Measurements from ENCODE around the gene CACNG6. TPM values are rescaled to one million over a fixed set of nuclear protein-coding genes. Genes with fewer than 3 reads are reported as not detected.

CACNG6 gene
- total and polyA plus RNA-seq, 2 of the 13 experiments (the other 11 are each of a cell fraction or from before 2014, with no cell fraction given) = not detected

- Histone ChIP-seq H3K9ac (ENCODE audit: insufficient read depth, low read depth, low read length) (no peak overlapping the region), H3K4me1 (ENCODE audit: insufficient read depth, low read length) (no peaks in the 10 kb centered on the region), H3K79me2 (ENCODE audit: insufficient read depth, low read length) (no peaks in the 10 kb centered on the region), H2AFZ (ENCODE audit: low read length) (no peak overlapping the region), H4K20me1 (ENCODE audit: insufficient read depth, low read length) (no peaks in the 10 kb centered on the region), H3K4me3 (replicated peaks in 1 of 3; ENCODE audit: insufficient read depth in 1 of 3, low read depth in 2 of 3, low read length in 3 of 3) (no peak overlapping the region), H3K9me3 (ENCODE audit: low read length) (no peaks in the 10 kb centered on the region), H3K27me3 (ENCODE audit: control insufficient read depth in 1 of 2, insufficient read depth in 2 of 2, low read length in 2 of 2) (peaks cover 6 to 12% of the 10 kb centered on the region in 2 experiments; a peak in 3 of 5 replicates), H3K36me3 (replicated peaks in 1 of 2; ENCODE audit: control insufficient read depth in 1 of 2, insufficient read depth in 2 of 2, low read length in 2 of 2) (no peaks in the 10 kb centered on the region), H3K4me2 (ENCODE audit: low read depth, low read length) (no peak overlapping the region), H3K27ac (ENCODE audit: extremely low read length, insufficient read depth, low read length) (no peak overlapping the region)
- in situ Hi-C loops (cut with HindIII; ENCODE audit: extremely low pct_ligation_motif_present, low pct_unique_long_range_greater_than_20kb) (no loop called here), intact Hi-C loops (cut with micrococcal nuclease; ENCODE audit: unreplicated experiment) (no loop called here)
- 34% methylated on average over 6 of the region's 6 CpGs for WGBS (ENCODE audit: low lambda C conversion rate)
- BruUV-seq (replicated peaks) = no TSS peak
- POLR2A ChIA-PET = no interaction called here
- ATAC-seq (no peak), FAIRE-seq (no peak), DNase-seq (ENCODE audit: low spot score) (no peak)
- TF ChIP-seq ZNF512 (CRISPR knock-in tag; IDR thresholded peaks at IDR 0.05) (no peak), TGIF2 (CRISPR knock-in tag; IDR thresholded peaks at IDR 0.05) (no peak), GLI4 (CRISPR knock-in tag; IDR thresholded peaks at IDR 0.05; ENCODE audit: borderline replicate concordance) (no peak), ZNF800 (CRISPR knock-in tag; IDR thresholded peaks at IDR 0.05) (no peak), FOXA1 (IDR thresholded peaks at IDR 0.05) (no peak), FOXA1 (CRISPR knock-in tag; IDR thresholded peaks at IDR 0.05) (no peak), ZNF547 (CRISPR knock-in tag; IDR thresholded peaks at IDR 0.05) (no peak), KAT7 (CRISPR knock-in tag; IDR thresholded peaks at IDR 0.05; ENCODE audit: borderline replicate concordance) (no peak), SKIL (CRISPR knock-in tag; IDR thresholded peaks at IDR 0.05; ENCODE audit: borderline replicate concordance) (no peak), CREB3 (CRISPR knock-in tag; IDR thresholded peaks at IDR 0.05) (no peak), ZNF607 (CRISPR knock-in tag; IDR thresholded peaks at IDR 0.05; ENCODE audit: borderline replicate concordance) (no peak), NR2F1 (CRISPR knock-in tag; IDR thresholded peaks at IDR 0.05) (no peak)
- CTCF ChIA-PET (ENCODE audit: low intra/inter-chr PET ratio, low total read pairs) = no interaction called here
These were observed 22.1 kb upstream of the CACNG6 start for GRCh38 chr19:53969366-53969765.

All from HepG2 (cell line).